ENCODE measurements around the gene USP51.
"Not testable (repeated sequence)": the region's sequence is repeated elsewhere in the genome, so short reads cannot be mapped to it uniquely, and the experiment has no call there.

- not testable (repeated sequence) for TF ChIP-seq CTCF (IDR thresholded peaks at IDR 0.05; ENCODE audit: low read length); EZH2 (IDR thresholded peaks at IDR 0.05; ENCODE audit: borderline replicate concordance, low read length)
Measured at GRCh38 chrX:55516794-55517481, 27.3 kb upstream of the USP51 start.

All from OCI-LY1 (cell line).